ENCODE measurements around the gene OR2A5. TPM values are rescaled to one million over a fixed set of nuclear protein-coding genes. Genes with fewer than 3 reads are reported as not detected.
A peak's percentile ranks its signal among the peaks of the same experiment; 100 is the strongest.

OR2A5 gene
- total and polyA plus RNA-seq, 2 donors (not counting 1 experiment from before 2014, with no cell fraction given), result not detected

- H3K79me2 ChIP-seq (ENCODE audit: control insufficient read depth, insufficient read depth, low read length), result no peaks in the 10 kb centered on the region
- no peaks in the 10 kb centered on the region for H3K36me3 ChIP-seq (ENCODE audit: control insufficient read depth, insufficient read depth, low read length)
- no peaks in the 10 kb centered on the region for H3K9me3 ChIP-seq (ENCODE audit: control insufficient read depth, insufficient read depth, low read depth, low read length)
- DNase-seq (ENCODE audit: low read depth in 2 of 2), result no peak
- TF ChIP-seq EZH2 (IDR thresholded peaks at IDR 0.05; ENCODE audit: low read length, missing control alignments), result no peak
- TF ChIP-seq CTCF (conservative IDR thresholded peaks at IDR 0.05 in 1 of 2, IDR thresholded peaks at IDR 0.05 in 1 of 2; ENCODE audit: low read depth in 1 of 2, low read length in 2 of 2), result no peak
- no peak overlapping the region for H3K4me3 ChIP-seq (replicated peaks in 1 of 4; ENCODE audit: control extremely low read depth in 1 of 4, insufficient read depth in 1 of 4, low read depth in 3 of 4, low read length in 4 of 4)
- no peak overlapping the region for H3K9ac ChIP-seq (ENCODE audit: insufficient read depth, low read length)
- no peak overlapping the region for H2AFZ ChIP-seq (ENCODE audit: low read length)
- no peak overlapping the region for H3K4me2 ChIP-seq (ENCODE audit: extremely low read depth, insufficient read depth, low read length)
- no peaks in the 10 kb centered on the region for H3K27me3 ChIP-seq (ENCODE audit: control insufficient read depth, insufficient read depth, low read length)
- H3K27ac ChIP-seq (ENCODE audit: insufficient read depth, low read length), result no peak overlapping the region
- H4K20me1 ChIP-seq (ENCODE audit: control insufficient read depth, extremely low read depth, insufficient read depth, low read length), result no peaks in the 10 kb centered on the region
- H3K4me1 ChIP-seq (ENCODE audit: control insufficient read depth, extremely low read depth, insufficient read depth, low read length), result no peaks in the 10 kb centered on the region
Observed at GRCh38 chr7:144018065-144018464, 30.7 kb upstream of the OR2A5 start.

DNA sequence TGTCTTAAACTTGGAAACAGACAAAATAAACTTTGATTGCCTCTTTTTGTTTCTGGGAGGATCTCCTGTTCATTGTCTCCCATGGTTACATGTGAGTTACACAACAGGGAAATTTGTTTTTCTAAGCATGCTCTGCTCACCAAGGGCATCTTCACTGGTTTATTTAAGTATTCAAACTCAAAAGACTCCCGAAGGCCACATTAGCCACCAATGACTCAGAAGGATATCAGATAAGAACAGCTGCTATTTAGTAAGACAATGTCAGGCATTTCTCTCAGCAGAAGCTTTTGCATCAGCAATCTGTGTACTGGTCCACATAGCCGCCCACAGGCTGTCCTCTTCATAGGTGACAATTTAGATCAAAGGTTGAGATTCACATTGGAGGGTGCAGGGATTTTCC, 29.3 kb upstream of the OR2A5 start:
- Histone ChIP-seq H3K9ac (ENCODE audit: insufficient read depth, low read length) (no peak overlapping the region), H3K27me3 (ENCODE audit: control insufficient read depth, insufficient read depth, low read length) (no peaks in the 10 kb centered on the region), H3K79me2 (ENCODE audit: control insufficient read depth, insufficient read depth, low read length) (no peaks in the 10 kb centered on the region), H3K9me3 (ENCODE audit: control insufficient read depth, insufficient read depth, low read depth, low read length) (no peaks in the 10 kb centered on the region), H3K4me2 (ENCODE audit: extremely low read depth, insufficient read depth, low read length) (no peak overlapping the region), H3K27ac (ENCODE audit: insufficient read depth, low read length) (no peak overlapping the region), H3K4me1 (ENCODE audit: control insufficient read depth, extremely low read depth, insufficient read depth, low read length) (no peaks in the 10 kb centered on the region), H3K36me3 (ENCODE audit: control insufficient read depth, insufficient read depth, low read length) (no peaks in the 10 kb centered on the region), H4K20me1 (ENCODE audit: control insufficient read depth, extremely low read depth, insufficient read depth, low read length) (no peaks in the 10 kb centered on the region), H3K4me3 (replicated peaks in 1 of 4; ENCODE audit: control extremely low read depth in 1 of 4, insufficient read depth in 1 of 4, low read depth in 3 of 4, low read length in 4 of 4) (no peak overlapping the region), H2AFZ (ENCODE audit: low read length) (no peak overlapping the region)
- peak; percentile 87 to 93 for DNase-seq (ENCODE audit: low read depth in 2 of 2)
- TF ChIP-seq EZH2 (IDR thresholded peaks at IDR 0.05; ENCODE audit: low read length, missing control alignments), result no peak
- TF ChIP-seq CTCF (conservative IDR thresholded peaks at IDR 0.05 in 1 of 2, IDR thresholded peaks at IDR 0.05 in 1 of 2; ENCODE audit: low read depth in 1 of 2, low read length in 2 of 2), result no peak

- Histone ChIP-seq H2AFZ (ENCODE audit: low read length) (no peak overlapping the region), H3K79me2 (ENCODE audit: control insufficient read depth, insufficient read depth, low read length) (no peaks in the 10 kb centered on the region), H3K9ac (ENCODE audit: insufficient read depth, low read length) (no peak overlapping the region), H3K4me1 (ENCODE audit: control insufficient read depth, extremely low read depth, insufficient read depth, low read length) (no peaks in the 10 kb centered on the region), H3K4me2 (ENCODE audit: extremely low read depth, insufficient read depth, low read length) (no peak overlapping the region), H3K36me3 (ENCODE audit: control insufficient read depth, insufficient read depth, low read length) (no peaks in the 10 kb centered on the region), H4K20me1 (ENCODE audit: control insufficient read depth, extremely low read depth, insufficient read depth, low read length) (no peaks in the 10 kb centered on the region), H3K27me3 (ENCODE audit: control insufficient read depth, insufficient read depth, low read length) (no peaks in the 10 kb centered on the region), H3K27ac (ENCODE audit: insufficient read depth, low read length) (no peak overlapping the region), H3K4me3 (replicated peaks in 1 of 4; ENCODE audit: control extremely low read depth in 1 of 4, insufficient read depth in 1 of 4, low read depth in 3 of 4, low read length in 4 of 4) (no peak overlapping the region), H3K9me3 (ENCODE audit: control insufficient read depth, insufficient read depth, low read depth, low read length) (no peaks in the 10 kb centered on the region)
- no peak for DNase-seq (ENCODE audit: low read depth in 2 of 2)
- no peak for TF ChIP-seq CTCF (conservative IDR thresholded peaks at IDR 0.05 in 1 of 2, IDR thresholded peaks at IDR 0.05 in 1 of 2; ENCODE audit: low read depth in 1 of 2, low read length in 2 of 2)
- no peak for TF ChIP-seq EZH2 (IDR thresholded peaks at IDR 0.05; ENCODE audit: low read length, missing control alignments)
Observed at GRCh38 chr7:144020340-144020739, 28.4 kb upstream of the OR2A5 start.

Data from fibroblast of lung (primary cell).